Heart right ventricle (tissue), 16 donors: ENCODE measurements around the gene RASGRF2. TPM values are rescaled to one million over a fixed set of nuclear protein-coding genes. Genes with fewer than 3 reads are reported as not detected.

Experiments used
- ATAC-seq, 8 donors: fragments of 200-7000 bp; cut with Tn5 transposase; one replicate each; pipeline ENCODE4 v1.9.1; 2020; ENCODE audit warnings: mild to moderate bottlenecking in 8 of 8, moderate library complexity in 8 of 8, moderate number of reproducible peaks in 1 of 8
- DNase-seq, 2 donors: peaks; one replicate each; pipeline ENCODE4 v3.0.0-alpha.2; 2020
- H3K27ac ChIP-seq, 10 donors: fragments of 200-600 bp; sonication (generic) in 2 of 10; one replicate each; pipeline versions ENCODE4 v1.5.0 to v1.8.0; 2020 to 2022; ENCODE audit warnings: mild to moderate bottlenecking in 3 of 10
- H3K27me3 ChIP-seq, 7 donors: fragments of 200-600 bp; one replicate each; pipeline ENCODE4 v1.8.0; 2021 to 2022; ENCODE audit warnings: mild to moderate bottlenecking in 2 of 7
- H3K36me3 ChIP-seq, 9 donors: fragments of 200-600 bp; sonication (generic) in 1 of 9; one replicate each; pipeline versions ENCODE4 v1.5.0 to v1.8.0; 2020 to 2022; ENCODE audit warnings: mild to moderate bottlenecking in 2 of 9
- H3K4me1 ChIP-seq, 9 donors: fragments of 200-600 bp; sonication (generic) in 1 of 9; one replicate each; pipeline versions ENCODE4 v1.5.0 to v1.8.0; 2020 to 2022; ENCODE audit warnings: mild to moderate bottlenecking in 4 of 9
- H3K4me3 ChIP-seq, 10 donors: fragments of 200-600 bp; sonication (generic) in 2 of 10; one replicate each; pipeline versions ENCODE4 v1.5.0 to v1.8.0; 2020 to 2022; ENCODE audit warnings: mild to moderate bottlenecking in 7 of 10, moderate library complexity in 2 of 10
- H3K9me3 ChIP-seq, 11 donors: fragments of 200-600 bp in 10 of 11; sonication (generic) in 2 of 11; one replicate each; pipeline versions ENCODE4 v1.5.0 to v1.8.0; 2013 to 2022; ENCODE audit warnings: mild to moderate bottlenecking in 2 of 11, control low read depth in 1 of 11, moderate library complexity in 1 of 11
- CTCF ChIP-seq, 9 donors: fragments of 200-600 bp; sonication (generic) in 2 of 9; IDR thresholded peaks; one replicate each; pipeline versions ENCODE4 v1.5.0 to v1.8.0; 2021 to 2022; ENCODE audit warnings: antibody characterized with exemption in 9 of 9, mild to moderate bottlenecking in 5 of 9, moderate library complexity in 1 of 9
- WGBS, 2 donors: extraction: QIAGEN DNeasy Blood & Tissue Kit; methylation state at CpG; one replicate each; pipeline ENCODE4 v1.1.7; 2013; ENCODE audit warnings: inconsistent platforms in 1 of 2; 5-methylcytosine and 5-hydroxymethylcytosine counted together
- intact Hi-C, 10 donors: fragments of 100-400 bp; cut with DNase I; formaldehyde crosslinking; loops; one replicate each; pipeline versions ENCODE4 v1.11.1 to v1.14.2; 2022
- polyA plus RNA-seq, 2 donors: library from polyadenylated mRNA; stranded (reverse); fragments of 200-250 nt; gene quantifications; one replicate each; pipeline ENCODE4 v1.2.3, GENCODE V29; 2013
- total RNA-seq, 10 donors: library from RNA; stranded (reverse); fragmentation: NEBNext Ultra II Directional in 3 of 10; extraction: Animal tissue kit (Norgen Biotek cat#: 25700) in 3 of 10; gene quantifications; one replicate each; pipeline versions ENCODE4 v1.2.1 to v1.2.4, GENCODE V29; 2021 to 2023
- donor health status: Arrhythmogenic right ventricular cardiomyopathy.
- donor health status: ischemic (EF 13 %, LVEDD 7.1; RV severe dilation, severe dysfunction).
- donor health status: healthy with polysubstance abuse.
- donor health status: DM: no; HTN: yes; CAD: no.
- donor health status: DM: no; HTN: no; CAD: no.
- donor health status: ischemic (EF 25% LVEDD 6.9; RV normal size, moderate dysfunction).
- donor health status: ischemic (EF 25% LVEDD 5.7; RV mildly dilated, moderate dysfunction).
- donor health status: healthy.
- donor health status: DM: yes; HTN: yes; CAD: no.
- donor health status: Ischemic cardiomyopathy.
- donor health status: ischemic (EF 35%, LVEDD 5.7; RV mildly dilated, moderate dysfunction).
- donor health status: nonischemic (EF 11% LVEDD 7.7; RV severe dilation, severe dysfunction).
- donor health status: DM: yes; HTN: yes; CAD: no.
- donor health status: PGD.
- donor health status: ischemic (EF 29% LVEDD 5.4; RV normal size, mild dysfunction).
- donor health status: nonischemic (EF 23%, LVEDD 6.1; RV moderate dilation, normal function).

RASGRF2 gene
- total and polyA plus RNA-seq, 12 donors = 2.9 to 13.4 (median 6.8) TPM

- WGBS, 2 donors = 42 to 43% methylated on average over 1 of the region's 1 CpG
- intact Hi-C loops = no loop called here
- Histone ChIP-seq H3K4me1 (no peaks in the 10 kb centered on the region), H3K27ac (no peak overlapping the region), H3K36me3 (no peaks in the 10 kb centered on the region), H3K4me3 (no peak overlapping the region), H3K9me3 (peaks cover 0 to 24% (median 12%) of the 10 kb centered on the region in 11 donors), H3K27me3 (no peaks in the 10 kb centered on the region)
- no peak for TF ChIP-seq CTCF (IDR thresholded peaks at IDR 0.05)
- DNase-seq = no peak
- ATAC-seq = no peak
Observed at GRCh38 chr5:81151546-81151945, 191.4 kb downstream of the RASGRF2 start.

- Histone ChIP-seq H3K4me3 (no peak overlapping the region), H3K27ac (no peak overlapping the region), H3K4me1 (no peaks in the 10 kb centered on the region), H3K36me3 (peaks cover 0 to 9% (median 0%) of the 10 kb centered on the region in 9 donors), H3K27me3 (no peaks in the 10 kb centered on the region), H3K9me3 (peaks cover 0 to 27% (median 13%) of the 10 kb centered on the region in 11 donors)
- no peak for TF ChIP-seq CTCF (IDR thresholded peaks at IDR 0.05)
- intact Hi-C loops = no loop called here
- ATAC-seq (no peak), DNase-seq (no peak)
Observed at GRCh38 chr5:81154725-81155124, 194.6 kb downstream of the RASGRF2 start.

DNA sequence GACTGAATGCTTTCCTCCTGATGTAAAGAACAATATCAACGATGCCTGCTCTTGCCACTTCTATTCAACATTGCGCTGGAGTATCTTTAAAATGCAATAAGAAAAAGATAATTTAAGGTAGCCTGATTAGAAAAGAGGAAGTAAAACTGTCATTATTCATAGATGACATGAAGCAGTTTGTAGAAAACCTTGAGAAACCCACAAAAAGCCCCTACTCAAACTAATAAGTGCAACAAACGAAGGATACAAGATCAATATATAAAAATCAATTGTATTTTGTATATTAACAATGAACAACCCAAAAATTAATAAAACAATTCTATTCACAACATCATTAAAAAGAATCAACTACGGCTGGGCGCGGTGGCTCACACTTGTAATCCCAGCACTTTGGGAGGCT, 196.6 kb downstream of the RASGRF2 start:
- H3K36me3 ChIP-seq = peaks cover 0 to 9% (median 0%) of the 10 kb centered on the region in 9 donors
- intact Hi-C loops = no loop called here

DNA sequence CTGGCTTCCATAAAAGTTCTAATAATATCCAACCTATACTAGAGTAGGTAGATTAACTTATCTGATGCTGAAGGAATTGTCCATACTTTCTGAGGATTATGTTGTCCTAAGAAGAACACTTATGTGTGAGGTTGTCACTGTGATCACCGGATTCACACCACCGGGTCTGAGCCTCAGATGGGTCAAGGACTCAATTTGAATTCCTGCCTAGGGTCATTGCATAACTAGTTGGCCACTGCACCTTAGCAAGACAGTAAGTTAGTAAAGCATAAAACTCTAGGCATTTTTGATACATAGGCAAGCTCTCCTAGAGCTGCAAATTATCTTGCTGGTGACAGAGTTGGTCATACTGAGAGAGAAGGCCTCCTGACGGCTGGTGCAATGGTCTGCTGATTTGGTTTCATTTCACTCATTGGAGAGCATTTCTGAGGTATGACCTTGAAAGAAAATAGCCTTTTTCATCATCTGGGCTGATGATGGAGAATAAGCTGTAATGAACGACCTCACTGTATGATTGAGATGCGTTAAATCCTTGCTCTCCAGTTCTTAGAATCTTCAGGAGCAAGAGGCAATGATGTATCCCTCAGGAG, 200.9 kb downstream of the RASGRF2 start:
- Histone ChIP-seq H3K9me3 (peaks cover 0 to 11% (median 5%) of the 10 kb centered on the region in 11 donors), H3K4me1 (no peaks in the 10 kb centered on the region), H3K4me3 (no peak overlapping the region), H3K27me3 (no peaks in the 10 kb centered on the region), H3K36me3 (peaks cover 0 to 9% (median 0%) of the 10 kb centered on the region in 9 donors), H3K27ac (no peak overlapping the region)
- 77 to 85% methylated on average over 5 of the region's 5 CpGs for WGBS, 2 donors
- no peak for TF ChIP-seq CTCF (IDR thresholded peaks at IDR 0.05)
- DNase-seq (no peak), ATAC-seq (no peak)
- intact Hi-C loops = loop anchor here in 1 of 10 donors (10.0 kb wide), 1 partner anchor 206 kb away; no protein-coding TSS in a partner anchor

More for the DNA sequence above, 196.6 kb downstream of the RASGRF2 start:
- H3K4me3 ChIP-seq = no peak overlapping the region
- H3K27ac ChIP-seq = no peak overlapping the region
- H3K4me1 ChIP-seq = no peaks in the 10 kb centered on the region
- no peaks in the 10 kb centered on the region for H3K27me3 ChIP-seq
- ATAC-seq = no peak
- H3K9me3 ChIP-seq = peaks cover 0 to 27% (median 13%) of the 10 kb centered on the region in 11 donors
- TF ChIP-seq CTCF (IDR thresholded peaks at IDR 0.05) = no peak
- WGBS, 2 donors = 90 to 92% methylated on average over 6 of the region's 6 CpGs
- no peak for DNase-seq
